ENCODE results near the gene LSAMP. TPM values are rescaled to one million over a fixed set of nuclear protein-coding genes. Genes with fewer than 3 reads are reported as not detected.

The LSAMP gene
- total RNA-seq, 1 experiment from 2014 or later: 3.1 TPM

DNA sequence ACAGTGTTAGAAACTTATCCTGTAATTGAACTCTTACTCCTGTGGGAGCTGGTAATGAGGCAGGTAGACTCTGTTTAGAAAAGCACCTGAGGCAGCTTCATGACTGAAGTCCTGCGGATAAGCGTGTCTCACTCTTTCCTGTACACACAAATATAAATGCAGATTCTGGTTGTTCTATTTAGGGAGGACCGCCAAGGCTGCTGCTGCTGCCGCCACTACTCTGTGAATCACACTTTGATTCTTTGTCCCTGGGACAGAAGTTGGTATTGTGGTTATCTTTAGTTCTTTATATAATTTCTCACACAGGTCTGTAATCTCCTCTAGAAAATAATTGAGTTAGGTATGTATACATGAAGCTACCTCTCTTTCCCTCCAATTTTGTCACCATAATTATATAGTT, 3.6 kb downstream of the LSAMP start:
- POLR2A ChIA-PET: no interaction called here
- intact Hi-C loops (cut with micrococcal nuclease; ENCODE audit: unreplicated experiment) (no loop called here), in situ Hi-C loops (cut with HindIII; ENCODE audit: low pct_unique_long_range_greater_than_20kb, low sequenced_read_pairs) (no loop called here)
- Histone ChIP-seq H3K27ac (ENCODE audit: low read length) (no peak overlapping the region), H3K9me3 (ENCODE audit: control insufficient read depth, insufficient read depth, low read depth, low read length) (no peaks in the 10 kb centered on the region), H3K36me3 (ENCODE audit: control insufficient read depth, insufficient read depth, low read length) (no peaks in the 10 kb centered on the region), H3K4me3 (ENCODE audit: low read depth in 2 of 2, low read length in 2 of 2) (no peak overlapping the region; a peak in 1 of 4 replicates), H3K27me3 (ENCODE audit: control insufficient read depth, insufficient read depth, low read length) (0 out of 2 replicates have a peak, but pooled peaks cover 3% of the 10 kb centered on the region), H3K4me1 (ENCODE audit: control insufficient read depth, insufficient read depth, low read length) (no peaks in the 10 kb centered on the region)
- no TSS peak for BruUV-seq (replicated peaks)
- TF ChIP-seq, protein P1, sequence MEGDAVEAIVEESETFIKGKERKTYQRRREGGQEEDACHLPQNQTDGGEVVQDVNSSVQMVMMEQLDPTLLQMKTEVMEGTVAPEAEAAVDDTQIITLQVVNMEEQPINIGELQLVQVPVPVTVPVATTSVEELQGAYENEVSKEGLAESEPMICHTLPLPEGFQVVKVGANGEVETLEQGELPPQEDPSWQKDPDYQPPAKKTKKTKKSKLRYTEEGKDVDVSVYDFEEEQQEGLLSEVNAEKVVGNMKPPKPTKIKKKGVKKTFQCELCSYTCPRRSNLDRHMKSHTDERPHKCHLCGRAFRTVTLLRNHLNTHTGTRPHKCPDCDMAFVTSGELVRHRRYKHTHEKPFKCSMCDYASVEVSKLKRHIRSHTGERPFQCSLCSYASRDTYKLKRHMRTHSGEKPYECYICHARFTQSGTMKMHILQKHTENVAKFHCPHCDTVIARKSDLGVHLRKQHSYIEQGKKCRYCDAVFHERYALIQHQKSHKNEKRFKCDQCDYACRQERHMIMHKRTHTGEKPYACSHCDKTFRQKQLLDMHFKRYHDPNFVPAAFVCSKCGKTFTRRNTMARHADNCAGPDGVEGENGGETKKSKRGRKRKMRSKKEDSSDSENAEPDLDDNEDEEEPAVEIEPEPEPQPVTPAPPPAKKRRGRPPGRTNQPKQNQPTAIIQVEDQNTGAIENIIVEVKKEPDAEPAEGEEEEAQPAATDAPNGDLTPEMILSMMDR (IDR thresholded peaks at IDR 0.05): no peak
- TF ChIP-seq TCF7L2 (IDR thresholded peaks at IDR 0.05; ENCODE audit: low read depth, low read length) (no peak), SIN3A (IDR thresholded peaks at IDR 0.05; ENCODE audit: borderline replicate concordance, insufficient read depth, low read depth, low read length) (no peak), POLR2AphosphoS5 (IDR thresholded peaks at IDR 0.05; ENCODE audit: low read depth, low read length) (no peak)
- TF ChIP-seq, protein P2, sequence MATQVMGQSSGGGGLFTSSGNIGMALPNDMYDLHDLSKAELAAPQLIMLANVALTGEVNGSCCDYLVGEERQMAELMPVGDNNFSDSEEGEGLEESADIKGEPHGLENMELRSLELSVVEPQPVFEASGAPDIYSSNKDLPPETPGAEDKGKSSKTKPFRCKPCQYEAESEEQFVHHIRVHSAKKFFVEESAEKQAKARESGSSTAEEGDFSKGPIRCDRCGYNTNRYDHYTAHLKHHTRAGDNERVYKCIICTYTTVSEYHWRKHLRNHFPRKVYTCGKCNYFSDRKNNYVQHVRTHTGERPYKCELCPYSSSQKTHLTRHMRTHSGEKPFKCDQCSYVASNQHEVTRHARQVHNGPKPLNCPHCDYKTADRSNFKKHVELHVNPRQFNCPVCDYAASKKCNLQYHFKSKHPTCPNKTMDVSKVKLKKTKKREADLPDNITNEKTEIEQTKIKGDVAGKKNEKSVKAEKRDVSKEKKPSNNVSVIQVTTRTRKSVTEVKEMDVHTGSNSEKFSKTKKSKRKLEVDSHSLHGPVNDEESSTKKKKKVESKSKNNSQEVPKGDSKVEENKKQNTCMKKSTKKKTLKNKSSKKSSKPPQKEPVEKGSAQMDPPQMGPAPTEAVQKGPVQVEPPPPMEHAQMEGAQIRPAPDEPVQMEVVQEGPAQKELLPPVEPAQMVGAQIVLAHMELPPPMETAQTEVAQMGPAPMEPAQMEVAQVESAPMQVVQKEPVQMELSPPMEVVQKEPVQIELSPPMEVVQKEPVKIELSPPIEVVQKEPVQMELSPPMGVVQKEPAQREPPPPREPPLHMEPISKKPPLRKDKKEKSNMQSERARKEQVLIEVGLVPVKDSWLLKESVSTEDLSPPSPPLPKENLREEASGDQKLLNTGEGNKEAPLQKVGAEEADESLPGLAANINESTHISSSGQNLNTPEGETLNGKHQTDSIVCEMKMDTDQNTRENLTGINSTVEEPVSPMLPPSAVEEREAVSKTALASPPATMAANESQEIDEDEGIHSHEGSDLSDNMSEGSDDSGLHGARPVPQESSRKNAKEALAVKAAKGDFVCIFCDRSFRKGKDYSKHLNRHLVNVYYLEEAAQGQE (IDR thresholded peaks at IDR 0.05; ENCODE audit: insufficient read depth in 1 of 2, low read depth in 2 of 2, low read length in 1 of 2): no peak
- ATAC-seq (no peak), DNase-seq (ENCODE audit: low read depth, low spot score) (no peak)
- CTCF ChIA-PET: no interaction called here

DNA sequence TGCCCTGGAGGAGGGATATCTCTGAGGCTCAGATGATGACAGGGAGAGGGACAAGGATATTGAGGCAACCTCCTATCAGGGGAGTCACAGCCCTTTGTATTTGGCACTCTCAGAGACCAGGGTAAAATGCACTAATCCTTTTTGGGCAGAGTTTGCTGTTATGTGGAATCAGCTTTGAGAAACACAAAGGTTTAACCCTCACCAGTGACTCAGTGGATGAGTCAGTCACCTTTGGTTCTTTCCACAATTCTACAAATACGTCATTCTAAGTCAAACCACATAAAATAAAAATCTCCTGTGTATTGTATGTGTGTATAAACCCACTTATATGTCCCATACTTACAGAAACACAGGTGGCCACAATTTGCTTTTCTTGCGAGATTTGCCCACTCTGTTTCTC, 5.1 kb downstream of the LSAMP start:
- BruUV-seq (replicated peaks): no TSS peak
- ChIA-PET CTCF (no interaction called here), POLR2A (no interaction called here)
- TF ChIP-seq SIN3A (IDR thresholded peaks at IDR 0.05; ENCODE audit: borderline replicate concordance, insufficient read depth, low read depth, low read length) (no peak), TCF7L2 (IDR thresholded peaks at IDR 0.05; ENCODE audit: low read depth, low read length) (no peak), POLR2AphosphoS5 (IDR thresholded peaks at IDR 0.05; ENCODE audit: low read depth, low read length) (no peak)
- TF ChIP-seq, protein P2 (IDR thresholded peaks at IDR 0.05; ENCODE audit: insufficient read depth in 1 of 2, low read depth in 2 of 2, low read length in 1 of 2): no peak
- TF ChIP-seq, protein P1 (IDR thresholded peaks at IDR 0.05): no peak
- in situ Hi-C loops (cut with HindIII; ENCODE audit: low pct_unique_long_range_greater_than_20kb, low sequenced_read_pairs) (no loop called here), intact Hi-C loops (cut with micrococcal nuclease; ENCODE audit: unreplicated experiment) (no loop called here)
- no peaks in the 10 kb centered on the region for H3K9me3 ChIP-seq (ENCODE audit: control insufficient read depth, insufficient read depth, low read depth, low read length)
- H3K36me3 ChIP-seq (ENCODE audit: control insufficient read depth, insufficient read depth, low read length): no peaks in the 10 kb centered on the region
- 0 out of 2 replicates have a peak, but pooled peaks cover 3% of the 10 kb centered on the region for H3K27me3 ChIP-seq (ENCODE audit: control insufficient read depth, insufficient read depth, low read length)
- no peak overlapping the region for H3K4me3 ChIP-seq (ENCODE audit: low read depth in 2 of 2, low read length in 2 of 2)
- H3K27ac ChIP-seq (ENCODE audit: low read length): 0 out of 2 replicates have a peak overlapping the region, but pooled peaks have one; percentile 39
- ATAC-seq (0 out of 2 replicates have a peak, but pooled peaks have one; percentile 32), DNase-seq (ENCODE audit: low read depth, low spot score) (no peak)
- no peaks in the 10 kb centered on the region for H3K4me1 ChIP-seq (ENCODE audit: control insufficient read depth, insufficient read depth, low read length)
